HuH-7 (cell line): Measurements from ENCODE around the gene FAM163B.
"Not testable (repeated sequence)": the region's sequence is repeated elsewhere in the genome, so short reads cannot be mapped to it uniquely, and the experiment has no call there.

ENCODE experiments used
- DNase-seq: peaks from one replicate; pipeline ENCODE4 v3.0.0; 2011; ENCODE audit warnings: low spot score

FAM163B gene

GRCh38 chr9:133639613-133640012 is 30.4 kb upstream of the FAM163B start:
- DNase-seq, result no peak

GRCh38 chr9:133638711-133639110 is 29.5 kb upstream of the FAM163B start:
- DNase-seq, result no peak

- no peak for DNase-seq
Measured at GRCh38 chr9:133638076-133638475, 28.9 kb upstream of the FAM163B start.

- no peak for DNase-seq
Measured at GRCh38 chr9:133637451-133638055, 28.4 kb upstream of the FAM163B start.

GRCh38 chr9:133636902-133637301 is 27.7 kb upstream of the FAM163B start:
- DNase-seq, result no peak

GRCh38 chr9:133635533-133636531 is 26.6 kb upstream of the FAM163B start, which contains the start of gene DBH:
DBH (plus strand) TSS chr9:133636363; CDS start chr9:133636372, 9 bp downstream.
- no peak for DNase-seq

- DNase-seq, result no peak
Measured at GRCh38 chr9:133635098-133635497, 25.9 kb upstream of the FAM163B start.

- DNase-seq, result no peak
Measured at GRCh38 chr9:133634081-133634691, 25.0 kb upstream of the FAM163B start.

- no peak for DNase-seq
Measured at GRCh38 chr9:133633681-133634080, 24.5 kb upstream of the FAM163B start.

- no peak for DNase-seq
Measured at GRCh38 chr9:133632806-133633680, 23.9 kb upstream of the FAM163B start.

- no peak for DNase-seq
Measured at GRCh38 chr9:133631111-133631510, 21.9 kb upstream of the FAM163B start.

- no peak for DNase-seq
Measured at GRCh38 chr9:133629221-133630110, 20.3 kb upstream of the FAM163B start.

- no peak for DNase-seq
Measured at GRCh38 chr9:133628766-133629165, 19.6 kb upstream of the FAM163B start.

- DNase-seq, result no peak
Measured at GRCh38 chr9:133627341-133627740, 18.2 kb upstream of the FAM163B start.

- DNase-seq, result not testable (repeated sequence)
Measured at GRCh38 chr9:133626008-133626407, 16.8 kb upstream of the FAM163B start.

GRCh38 chr9:133622555-133622954 is 13.4 kb upstream of the FAM163B start:
- no peak for DNase-seq

- DNase-seq, result no peak
Measured at GRCh38 chr9:133621725-133622267, 12.6 kb upstream of the FAM163B start.

GRCh38 chr9:133619791-133620190 is 10.6 kb upstream of the FAM163B start:
- no peak for DNase-seq

GRCh38 chr9:133618726-133619125 is 9.5 kb upstream of the FAM163B start:
- no peak for DNase-seq

- DNase-seq, result no peak
Measured at GRCh38 chr9:133616643-133617405, 7.6 kb upstream of the FAM163B start.
